ENCODE measurements around the gene NKD2.

DNA sequence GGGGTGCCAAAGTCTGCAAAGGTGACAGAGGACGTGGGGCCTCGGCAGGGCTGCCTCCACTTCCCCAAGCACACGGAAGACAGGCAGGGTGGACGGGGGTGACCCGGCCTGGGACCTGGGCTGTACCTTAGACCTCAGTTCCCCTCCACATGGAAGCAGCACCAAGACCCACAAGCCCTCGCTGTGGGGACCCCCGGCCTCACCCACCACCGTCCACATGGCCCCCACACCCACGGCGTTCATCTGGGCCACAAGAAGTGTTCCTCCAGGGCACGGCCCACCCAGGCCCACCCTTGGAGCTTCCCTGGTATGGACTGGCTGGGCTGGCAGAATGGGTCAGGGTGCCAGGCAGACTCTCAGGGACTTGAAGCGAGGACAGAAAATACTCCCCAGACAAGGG, 45.8 kb upstream of the NKD2 start:
- TF ChIP-seq, protein P1, sequence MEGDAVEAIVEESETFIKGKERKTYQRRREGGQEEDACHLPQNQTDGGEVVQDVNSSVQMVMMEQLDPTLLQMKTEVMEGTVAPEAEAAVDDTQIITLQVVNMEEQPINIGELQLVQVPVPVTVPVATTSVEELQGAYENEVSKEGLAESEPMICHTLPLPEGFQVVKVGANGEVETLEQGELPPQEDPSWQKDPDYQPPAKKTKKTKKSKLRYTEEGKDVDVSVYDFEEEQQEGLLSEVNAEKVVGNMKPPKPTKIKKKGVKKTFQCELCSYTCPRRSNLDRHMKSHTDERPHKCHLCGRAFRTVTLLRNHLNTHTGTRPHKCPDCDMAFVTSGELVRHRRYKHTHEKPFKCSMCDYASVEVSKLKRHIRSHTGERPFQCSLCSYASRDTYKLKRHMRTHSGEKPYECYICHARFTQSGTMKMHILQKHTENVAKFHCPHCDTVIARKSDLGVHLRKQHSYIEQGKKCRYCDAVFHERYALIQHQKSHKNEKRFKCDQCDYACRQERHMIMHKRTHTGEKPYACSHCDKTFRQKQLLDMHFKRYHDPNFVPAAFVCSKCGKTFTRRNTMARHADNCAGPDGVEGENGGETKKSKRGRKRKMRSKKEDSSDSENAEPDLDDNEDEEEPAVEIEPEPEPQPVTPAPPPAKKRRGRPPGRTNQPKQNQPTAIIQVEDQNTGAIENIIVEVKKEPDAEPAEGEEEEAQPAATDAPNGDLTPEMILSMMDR (conservative IDR thresholded peaks at IDR 0.05): no peak
- no peak for TF ChIP-seq ZFX (IDR thresholded peaks at IDR 0.05)

All from C4-2B (cell line).